Heart left ventricle (tissue), 16 donors: ENCODE data around the gene ITPRID2. TPM values are rescaled to one million over a fixed set of nuclear protein-coding genes. Genes with fewer than 3 reads are reported as not detected.

Experiments used
- ATAC-seq, 4 donors: fragments of 200-7000 bp; cut with Tn5 transposase; one replicate each; pipeline ENCODE4 v1.9.1; 2020 to 2022; ENCODE audit warnings: moderate library complexity in 4 of 4, mild to moderate bottlenecking in 3 of 4, moderate number of reproducible peaks in 1 of 4
- DNase-seq, 5 donors: peaks; one replicate each; pipeline ENCODE4 v3.0.0-alpha.2; 2020
- H3K27ac ChIP-seq, 12 donors: fragments of 200-600 bp; sonication (generic) in 4 of 12; one replicate each; pipeline versions ENCODE4 v1.5.0 to v1.8.0; 2016 to 2022; ENCODE audit warnings: mild to moderate bottlenecking in 2 of 12
- H3K27me3 ChIP-seq, 9 donors: fragments of 200-600 bp; sonication (generic) in 2 of 9; one replicate each; pipeline versions ENCODE4 v1.5.1 to v1.8.0; 2016 to 2022; ENCODE audit warnings: mild to moderate bottlenecking in 3 of 9
- H3K36me3 ChIP-seq, 9 donors: fragments of 200-600 bp; sonication (generic) in 2 of 9; one replicate each; pipeline versions ENCODE4 v1.5.0 to v1.8.0; 2018 to 2022; ENCODE audit warnings: mild to moderate bottlenecking in 2 of 9
- H3K4me1 ChIP-seq, 12 donors: fragments of 200-600 bp; sonication (generic) in 4 of 12; one replicate each; pipeline versions ENCODE4 v1.5.0 to v1.8.0; 2016 to 2022; ENCODE audit warnings: mild to moderate bottlenecking in 3 of 12
- H3K4me3 ChIP-seq, 12 donors: fragments of 200-600 bp; sonication (generic) in 4 of 12; one replicate each; pipeline versions ENCODE4 v1.5.0 to v1.8.0; 2017 to 2022; ENCODE audit warnings: mild to moderate bottlenecking in 9 of 12, moderate library complexity in 4 of 12
- H3K9me3 ChIP-seq, 12 donors: fragments of 200-600 bp; sonication (generic) in 4 of 12; one replicate each; pipeline versions ENCODE4 v1.5.0 to v1.8.0; 2016 to 2022; ENCODE audit warnings: mild to moderate bottlenecking in 1 of 12
- CTCF ChIP-seq, 12 donors: fragments of 200-600 bp; sonication (generic) in 4 of 12; IDR thresholded peaks; one replicate each; pipeline versions ENCODE4 v1.5.0 to v1.8.0; 2018 to 2022; ENCODE audit warnings: antibody characterized with exemption in 12 of 12, mild to moderate bottlenecking in 5 of 12
- POLR2A ChIP-seq, 2 donors: fragments of 450-650 bp; IDR thresholded peaks; one replicate each; pipeline ENCODE4 v1.6.1; 2017; ENCODE audit warnings: antibody characterized with exemption in 2 of 2, mild to moderate bottlenecking in 2 of 2, moderate library complexity in 2 of 2
- WGBS, 4 donors: extraction: QIAGEN DNeasy Blood & Tissue Kit in 2 of 4; methylation state at CpG; one replicate each; pipeline versions ENCODE4 v1.1.5 to v1.1.7; 2013 to 2018; 5-methylcytosine and 5-hydroxymethylcytosine counted together
- intact Hi-C, 10 donors: fragments of 100-400 bp; cut with DNase I; formaldehyde crosslinking; loops; one replicate each; pipeline versions ENCODE4 v1.11.1 to v1.14.2; 2022
- polyA plus RNA-seq, 2 donors: library from polyadenylated mRNA; stranded (reverse); fragments of 200-250 nt; gene quantifications; one replicate each; pipeline ENCODE4 v1.2.3, GENCODE V29; 2013
- total RNA-seq, 9 donors: library from RNA; depleted of rRNA in 2 of 9; stranded (reverse); fragments of >200 nt in 2 of 9; fragmentation: NEBNext Ultra II Directional in 3 of 9; extraction: Animal tissue kit (Norgen Biotek cat#: 25700) in 3 of 9; gene quantifications; one replicate each; pipeline versions ENCODE4 v1.1.0 to v1.2.4, GENCODE V29; 2016 to 2023
- donor health status: ischemic (EF 13 %, LVEDD 7.1; RV severe dilation, severe dysfunction).
- donor health status: healthy with polysubstance abuse.
- donor health status: DM: no; HTN: yes; CAD: no.
- donor health status: DM: no; HTN: no; CAD: no.
- donor health status: ischemic (EF 25% LVEDD 6.9; RV normal size, moderate dysfunction).
- donor health status: ischemic (EF 25% LVEDD 5.7; RV mildly dilated, moderate dysfunction).
- donor health status: healthy.
- donor health status: DM: yes; HTN: yes; CAD: no.
- donor health status: ischemic (EF 35%, LVEDD 5.7; RV mildly dilated, moderate dysfunction).
- donor health status: nonischemic (EF 11% LVEDD 7.7; RV severe dilation, severe dysfunction).
- donor health status: DM: yes; HTN: yes; CAD: no.
- donor health status: PGD.
- donor health status: ischemic (EF 29% LVEDD 5.4; RV normal size, mild dysfunction).
- donor health status: nonischemic (EF 23%, LVEDD 6.1; RV moderate dilation, normal function).

ITPRID2 gene
- total and polyA plus RNA-seq, 11 donors = 37.8 to 85.9 (median 59.3) TPM

- ATAC-seq (peak in 2 of 4 donors; percentile 72 to 82), DNase-seq (no peak)
- WGBS, 4 donors = 7 to 20% (median 11%) methylated on average over 2 of the region's 2 CpGs
Measured at GRCh38 chr2:181937473-181937872, 45.9 kb downstream of the ITPRID2 start.

GRCh38 chr2:181943411-181944124 lies 52.0 kb downstream of the ITPRID2 start:
- ATAC-seq (no peak), DNase-seq (no peak)
- no peaks in the 10 kb centered on the region for H3K9me3 ChIP-seq
- no peak overlapping the region for H3K27ac ChIP-seq
- H3K27me3 ChIP-seq = no peaks in the 10 kb centered on the region
- H3K36me3 ChIP-seq = no peaks in the 10 kb centered on the region
- H3K4me3 ChIP-seq = no peak overlapping the region
- H3K4me1 ChIP-seq = no peaks in the 10 kb centered on the region
- intact Hi-C loops = no loop called here
- TF ChIP-seq POLR2A (IDR thresholded peaks at IDR 0.05) (no peak), CTCF (IDR thresholded peaks at IDR 0.05) (no peak)
- 95 to 98% (median 97%) methylated on average over 2 of the region's 2 CpGs for WGBS, 4 donors

More at GRCh38 chr2:181937473-181937872, 45.9 kb downstream of the ITPRID2 start:
- Histone ChIP-seq H3K4me1 (peaks cover 0 to 8% (median 0%) of the 10 kb centered on the region in 12 donors), H3K9me3 (no peaks in the 10 kb centered on the region), H3K4me3 (no peak overlapping the region), H3K27ac (peak overlapping the region in 1 of 12 donors; percentile 15), H3K36me3 (peaks cover 0 to 4% (median 0%) of the 10 kb centered on the region in 9 donors), H3K27me3 (no peaks in the 10 kb centered on the region)
- no peak for TF ChIP-seq CTCF (IDR thresholded peaks at IDR 0.05)
- TF ChIP-seq POLR2A (IDR thresholded peaks at IDR 0.05) = no peak
- intact Hi-C loops = no loop called here

GRCh38 chr2:181944164-181944913 lies 52.8 kb downstream of the ITPRID2 start:
- WGBS, 4 donors = 78 to 83% (median 81%) methylated on average over 5 of the region's 5 CpGs
- Histone ChIP-seq H3K27me3 (no peaks in the 10 kb centered on the region), H3K9me3 (no peaks in the 10 kb centered on the region), H3K4me1 (no peaks in the 10 kb centered on the region), H3K36me3 (no peaks in the 10 kb centered on the region), H3K4me3 (no peak overlapping the region), H3K27ac (no peak overlapping the region)
- DNase-seq (no peak), ATAC-seq (no peak)
- no peak for TF ChIP-seq CTCF (IDR thresholded peaks at IDR 0.05)
- no peak for TF ChIP-seq POLR2A (IDR thresholded peaks at IDR 0.05)
- intact Hi-C loops = no loop called here

- DNase-seq (no peak), ATAC-seq (no peak)
- Histone ChIP-seq H3K9me3 (no peaks in the 10 kb centered on the region), H3K4me1 (no peaks in the 10 kb centered on the region), H3K27ac (no peak overlapping the region), H3K4me3 (no peak overlapping the region), H3K27me3 (no peaks in the 10 kb centered on the region), H3K36me3 (no peaks in the 10 kb centered on the region)
- no peak for TF ChIP-seq POLR2A (IDR thresholded peaks at IDR 0.05)
- TF ChIP-seq CTCF (IDR thresholded peaks at IDR 0.05) = no peak
- intact Hi-C loops = no loop called here
- WGBS, 4 donors = 93 to 97% (median 96%) methylated on average over 8 of the region's 8 CpGs
Measured at GRCh38 chr2:181944914-181945291, 53.4 kb downstream of the ITPRID2 start.
